IPS-11a (cell line): ENCODE results near the gene CD6.

ENCODE experiments used
- H3K4me3 ChIP-seq: one replicate; pipeline ENCODE4 v1.5.1; 2013; ENCODE audit warnings: low read depth, low read length, control low read depth

Gene CD6

DNA sequence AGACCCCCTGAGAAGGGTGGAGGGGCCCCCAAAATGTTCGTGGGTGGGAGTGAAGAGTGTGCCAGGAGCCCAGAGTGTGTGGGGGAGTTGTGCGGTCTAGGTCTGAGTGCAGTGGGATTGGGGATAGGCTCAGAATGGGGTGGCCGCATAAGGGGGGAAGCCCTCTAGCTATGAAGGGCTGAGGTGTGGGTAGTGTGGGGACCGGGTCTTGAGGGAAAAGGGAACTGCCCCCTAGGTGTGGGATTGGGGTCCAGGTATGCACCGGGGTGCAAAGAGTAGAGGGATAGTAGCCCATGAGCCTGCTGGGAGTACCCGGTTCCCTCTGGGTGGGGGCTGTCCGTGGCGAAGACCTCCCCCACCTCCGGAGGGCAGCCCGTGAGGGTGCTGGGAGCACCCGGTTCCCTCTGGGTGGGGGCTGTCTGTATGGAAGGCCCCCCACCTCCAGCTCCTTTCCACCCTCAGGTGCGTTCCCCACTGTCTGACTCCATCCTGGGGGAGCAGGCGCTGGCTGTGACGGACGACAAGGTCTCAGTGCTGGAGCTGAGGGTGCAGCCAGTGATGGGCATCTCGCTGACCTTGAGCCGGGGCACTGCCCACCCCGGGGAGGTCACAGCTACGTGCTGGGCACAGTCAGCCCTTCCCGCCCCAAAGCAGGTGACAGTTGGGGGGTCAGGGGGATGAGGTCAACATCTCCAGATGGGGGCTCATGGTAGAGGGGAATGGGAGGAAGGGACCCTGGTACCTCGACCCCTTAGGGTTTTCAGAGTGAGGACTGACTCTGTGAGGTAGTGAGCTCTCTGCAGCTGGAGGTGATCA lies 36.5 kb upstream of the CD6 start:
- H3K4me3 ChIP-seq: no peak overlapping the region

DNA sequence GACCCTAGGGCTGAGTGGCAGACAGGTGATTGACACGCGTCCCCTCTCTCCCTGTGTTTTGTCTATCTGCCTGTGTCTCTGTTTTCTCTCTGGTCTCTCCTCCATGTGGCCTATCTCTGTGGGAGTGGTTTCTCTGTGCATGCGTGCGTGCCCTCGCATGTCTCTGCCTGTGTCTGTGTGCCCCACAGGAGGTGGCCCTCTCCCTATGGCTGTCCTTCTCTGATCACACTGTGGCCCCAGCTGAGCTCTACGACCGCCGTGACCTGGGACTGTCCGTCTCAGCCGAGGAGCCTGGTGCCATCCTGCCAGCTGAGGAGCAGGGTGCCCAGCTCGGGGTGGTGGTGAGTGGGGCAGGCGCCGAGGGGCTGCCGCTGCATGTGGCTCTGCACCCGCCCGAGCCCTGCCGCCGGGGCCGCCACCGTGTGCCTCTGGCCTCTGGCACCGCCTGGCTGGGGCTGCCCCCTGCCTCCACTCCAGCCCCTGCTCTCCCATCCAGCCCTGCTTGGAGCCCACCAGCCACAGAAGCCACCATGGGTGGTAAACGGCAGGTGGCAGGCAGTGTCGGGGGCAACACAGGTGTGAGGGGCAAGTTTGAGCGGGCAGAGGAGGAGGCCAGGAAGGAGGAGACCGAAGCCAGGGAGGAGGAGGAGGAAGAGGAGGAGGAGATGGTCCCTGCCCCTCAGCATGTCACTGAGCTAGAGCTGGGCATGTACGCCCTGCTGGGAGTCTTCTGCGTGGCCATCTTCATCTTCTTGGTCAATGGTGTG lies 35.6 kb upstream of the CD6 start:
- H3K4me3 ChIP-seq: no peak overlapping the region

DNA sequence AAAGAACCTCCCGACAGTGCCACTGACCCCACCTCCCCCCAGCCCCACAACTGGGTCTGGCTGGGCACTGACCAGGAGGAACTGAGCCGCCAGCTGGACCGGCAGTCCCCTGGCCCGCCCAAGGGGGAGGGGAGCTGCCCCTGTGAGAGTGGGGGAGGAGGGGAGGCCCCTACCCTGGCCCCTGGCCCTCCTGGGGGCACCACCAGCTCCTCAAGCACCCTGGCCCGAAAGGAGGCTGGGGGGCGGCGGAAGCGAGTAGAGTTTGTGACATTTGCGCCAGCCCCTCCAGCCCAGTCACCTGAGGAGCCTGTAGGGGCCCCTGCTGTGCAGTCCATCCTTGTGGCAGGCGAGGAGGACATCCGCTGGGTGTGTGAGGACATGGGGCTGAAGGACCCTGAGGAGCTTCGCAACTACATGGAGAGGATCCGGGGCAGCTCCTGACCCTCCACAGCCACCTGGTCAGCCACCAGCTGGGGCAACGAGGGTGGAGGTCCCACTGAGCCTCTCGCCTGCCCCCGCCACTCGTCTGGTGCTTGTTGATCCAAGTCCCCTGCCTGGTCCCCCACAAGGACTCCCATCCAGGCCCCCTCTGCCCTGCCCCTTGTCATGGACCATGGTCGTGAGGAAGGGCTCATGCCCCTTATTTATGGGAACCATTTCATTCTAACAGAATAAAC lies 34.9 kb upstream of the CD6 start:
- H3K4me3 ChIP-seq: no peak overlapping the region

DNA sequence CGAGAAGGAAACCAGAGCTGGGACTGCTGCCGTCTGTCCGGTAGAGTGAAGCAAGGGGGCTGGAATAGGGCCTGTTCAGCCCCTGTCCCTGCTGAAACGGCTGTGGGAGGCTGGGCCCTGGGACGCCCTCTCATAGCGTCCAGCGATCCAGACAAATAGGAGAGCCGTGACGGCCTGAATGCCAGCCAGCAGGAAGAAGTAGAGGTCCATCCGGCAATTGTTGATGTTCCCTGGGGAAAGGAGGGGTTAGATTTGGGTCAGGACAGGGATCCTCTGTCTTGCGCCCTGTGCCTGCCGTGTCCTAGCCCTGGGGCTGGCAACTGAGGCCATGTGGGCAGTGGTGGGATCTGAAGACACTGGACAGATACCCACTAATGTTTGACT lies 34.3 kb upstream of the CD6 start:
- H3K4me3 ChIP-seq: no peak overlapping the region

DNA sequence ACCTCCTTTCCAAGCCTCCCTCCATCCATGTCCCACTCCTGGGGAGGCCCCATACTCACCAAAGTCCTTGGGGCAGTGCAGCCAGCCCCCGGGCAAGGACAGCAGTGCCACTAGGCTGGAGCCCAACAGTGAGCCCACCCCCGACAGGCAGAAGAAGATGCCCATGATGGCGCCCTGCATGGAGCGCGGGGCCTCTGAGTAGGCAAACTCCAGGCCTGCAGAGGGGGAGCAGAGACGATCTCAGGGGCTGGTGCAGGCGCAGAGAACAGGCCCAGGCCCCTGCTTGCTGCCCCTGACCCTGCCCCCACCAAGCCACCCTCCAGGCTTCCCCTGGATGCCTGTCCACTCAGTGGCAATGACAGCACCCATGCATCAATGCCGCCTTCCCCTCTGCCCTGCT lies 33.7 kb upstream of the CD6 start:
- H3K4me3 ChIP-seq: no peak overlapping the region

DNA sequence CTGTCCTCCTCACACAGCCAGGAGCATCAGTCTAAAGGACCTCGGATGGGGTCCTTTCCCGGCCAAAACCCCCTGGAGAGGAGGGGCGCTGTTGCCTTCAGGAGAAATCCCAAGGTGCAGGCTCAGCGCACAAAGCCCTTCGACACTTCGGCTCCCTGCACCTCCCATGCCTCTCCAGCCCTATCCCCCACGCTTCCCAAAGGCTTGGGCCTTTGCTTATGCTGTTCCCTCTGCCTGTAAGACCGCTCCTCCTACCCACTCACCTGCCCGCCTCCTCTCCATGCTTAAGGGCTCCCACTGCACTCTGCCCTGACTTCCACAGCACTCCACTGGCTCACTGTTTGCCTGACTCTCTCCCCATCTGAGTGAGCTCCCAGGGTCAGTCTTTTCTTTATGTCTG lies 33.0 kb upstream of the CD6 start:
- H3K4me3 ChIP-seq: no peak overlapping the region

DNA sequence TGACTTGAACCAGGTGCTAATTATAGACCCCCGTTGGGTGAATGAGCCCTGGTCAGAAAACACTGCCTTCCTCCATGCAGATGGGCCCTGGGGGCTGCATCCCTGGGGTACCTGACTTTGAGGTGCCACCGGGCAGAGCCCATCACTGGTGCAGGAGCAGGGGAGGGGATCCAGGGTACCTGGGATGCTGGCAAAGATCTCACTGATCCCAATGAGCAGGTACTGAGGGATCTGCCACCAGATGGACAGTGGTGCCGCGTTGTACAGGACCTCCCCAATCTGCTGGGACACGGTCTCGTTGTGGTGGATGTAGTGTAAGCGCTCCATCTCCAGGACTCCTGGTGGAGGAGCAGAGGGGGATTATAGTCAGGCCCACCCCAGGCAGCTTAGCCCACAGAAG lies 32.2 kb upstream of the CD6 start:
- H3K4me3 ChIP-seq: no peak overlapping the region

DNA sequence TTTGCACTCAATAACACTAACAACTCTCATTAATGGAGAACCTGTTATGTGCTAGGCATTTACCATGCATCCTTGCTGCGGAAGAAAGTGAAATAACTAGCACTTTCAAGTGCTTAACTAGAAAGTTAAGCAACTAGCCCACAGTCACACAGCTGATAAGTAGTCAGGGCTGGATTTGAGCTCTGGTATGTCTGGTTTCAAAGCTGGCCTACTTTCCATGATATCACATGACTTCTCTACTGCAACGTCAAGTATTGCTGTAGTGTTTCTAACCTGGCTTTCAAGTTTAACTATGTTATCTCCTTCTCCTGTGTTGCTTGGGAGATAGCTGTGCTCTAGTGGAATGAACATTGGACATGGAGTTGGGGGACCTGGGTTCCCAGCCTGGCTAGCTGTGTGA lies 31.6 kb upstream of the CD6 start:
- no peak overlapping the region for H3K4me3 ChIP-seq

DNA sequence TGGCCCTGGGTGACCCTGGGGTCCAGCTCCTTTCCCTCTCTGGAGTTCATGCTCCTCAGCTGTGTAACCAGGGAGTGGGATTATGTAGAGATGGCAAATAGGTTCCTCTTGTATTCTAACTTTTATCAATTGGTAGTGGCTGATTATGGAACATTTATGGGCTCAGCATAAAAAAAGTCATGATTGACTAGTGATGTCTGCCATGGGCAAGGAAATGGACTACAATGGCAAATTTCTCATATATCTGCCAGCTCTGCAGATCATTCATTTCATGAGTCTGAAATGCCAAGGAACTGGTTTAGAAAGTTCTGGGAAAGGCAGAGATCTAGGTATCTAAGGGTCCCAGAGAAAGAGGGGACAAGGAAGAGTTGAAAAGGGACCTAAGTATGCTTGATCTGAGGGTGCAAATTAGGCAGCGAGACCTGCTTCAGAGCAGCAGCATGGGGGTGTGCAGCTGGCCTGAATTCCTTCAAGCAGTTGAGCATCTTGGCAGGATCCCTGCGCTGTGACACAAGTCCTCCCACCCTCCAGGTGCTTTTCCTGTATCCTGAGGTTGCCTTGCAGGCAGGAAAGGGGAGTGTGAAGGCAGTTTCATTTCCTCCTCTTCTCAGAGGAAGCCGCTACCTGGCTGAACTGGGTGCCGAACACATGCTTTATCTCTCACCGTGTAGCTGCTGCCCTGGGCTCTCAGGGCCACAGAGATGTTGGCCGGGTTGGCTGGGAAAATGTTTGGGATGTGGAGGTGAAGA lies 29.9 kb upstream of the CD6 start:
- no peak overlapping the region for H3K4me3 ChIP-seq

DNA sequence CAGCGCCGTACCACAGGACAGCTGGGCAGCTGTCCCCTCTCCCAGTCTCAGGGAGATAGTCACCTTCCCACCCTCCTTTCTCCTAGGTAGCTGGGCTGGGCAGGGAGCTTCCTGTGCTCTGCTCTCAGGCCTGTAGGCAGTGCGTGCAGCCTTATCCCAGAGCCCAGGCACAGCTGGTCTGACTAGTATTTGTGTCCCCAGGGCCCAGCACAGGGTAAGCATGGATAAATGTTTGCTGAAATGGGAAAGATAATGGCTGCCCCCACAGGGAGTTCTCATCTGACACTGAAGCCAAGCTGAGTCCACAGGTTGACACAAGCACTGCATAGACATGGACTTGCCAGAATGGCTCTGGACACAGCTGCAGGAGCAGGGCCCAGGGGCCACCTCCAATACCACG lies 29.3 kb upstream of the CD6 start:
- no peak overlapping the region for H3K4me3 ChIP-seq

DNA sequence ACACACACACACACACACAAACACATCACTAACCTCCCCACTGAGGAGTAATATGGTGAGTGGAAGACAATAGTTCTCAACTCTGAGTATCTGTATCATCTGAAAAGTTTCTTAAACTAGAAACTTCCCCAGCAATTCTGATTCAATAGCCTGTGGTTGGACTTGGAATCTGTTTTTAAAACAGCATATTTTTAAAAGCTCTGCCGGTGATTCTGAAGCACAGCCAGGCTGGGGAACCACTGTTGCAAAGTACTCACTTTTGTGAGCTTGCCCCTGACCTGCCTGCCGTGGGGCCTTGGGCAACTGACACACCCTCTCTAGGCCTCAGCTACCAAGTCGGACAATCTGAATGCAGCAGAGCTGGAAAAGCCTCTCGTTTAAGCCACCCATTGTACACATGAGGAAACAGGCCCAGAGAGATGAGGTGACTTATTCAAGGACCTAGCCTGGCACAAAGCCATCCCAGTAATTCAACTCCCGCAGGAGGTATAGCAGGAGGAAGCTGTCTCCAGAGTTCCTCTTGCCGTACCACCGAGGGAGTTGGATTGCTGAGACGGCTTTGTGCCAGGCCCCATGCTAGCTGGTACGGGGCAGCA lies 28.4 kb upstream of the CD6 start:
- H3K4me3 ChIP-seq: no peak overlapping the region

DNA sequence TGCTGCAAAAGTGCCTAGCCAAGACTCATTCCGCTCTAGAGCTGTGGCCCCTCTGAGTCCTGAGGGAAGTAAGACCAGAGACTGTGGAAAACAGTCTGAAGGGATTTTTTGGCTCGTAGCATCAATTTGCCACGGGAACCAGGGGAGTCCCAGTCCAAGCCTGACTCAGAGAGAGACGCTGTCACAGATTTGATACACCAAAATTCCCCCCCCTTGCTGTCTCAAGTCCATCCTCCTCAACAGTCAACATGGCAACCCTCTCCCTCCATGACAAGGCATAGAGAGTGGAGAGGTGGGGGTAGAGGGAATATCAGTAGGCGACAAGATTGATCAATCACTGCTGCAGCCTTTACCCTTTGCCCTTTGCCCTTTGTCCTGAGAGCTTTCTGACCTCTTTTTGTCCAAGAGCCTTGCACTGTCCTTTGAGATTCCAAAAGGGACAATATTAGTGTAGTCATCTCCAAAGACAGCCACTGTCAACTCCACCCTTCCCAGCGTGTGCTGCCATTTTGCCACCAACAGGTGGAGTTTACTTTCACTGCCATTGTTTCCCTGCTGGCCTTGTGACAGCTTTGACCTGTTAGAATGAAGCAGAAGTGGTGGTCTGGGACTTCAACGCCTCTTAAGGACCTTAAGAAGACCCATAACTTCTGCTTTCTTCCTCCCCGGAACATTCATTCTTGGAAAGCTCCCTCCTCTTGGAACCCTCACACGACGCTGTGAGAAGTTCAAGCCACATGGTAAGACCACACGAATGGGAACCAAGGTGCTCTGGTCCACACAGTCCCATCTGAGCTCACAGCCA lies 26.8 kb upstream of the CD6 start:
- H3K4me3 ChIP-seq: no peak overlapping the region

DNA sequence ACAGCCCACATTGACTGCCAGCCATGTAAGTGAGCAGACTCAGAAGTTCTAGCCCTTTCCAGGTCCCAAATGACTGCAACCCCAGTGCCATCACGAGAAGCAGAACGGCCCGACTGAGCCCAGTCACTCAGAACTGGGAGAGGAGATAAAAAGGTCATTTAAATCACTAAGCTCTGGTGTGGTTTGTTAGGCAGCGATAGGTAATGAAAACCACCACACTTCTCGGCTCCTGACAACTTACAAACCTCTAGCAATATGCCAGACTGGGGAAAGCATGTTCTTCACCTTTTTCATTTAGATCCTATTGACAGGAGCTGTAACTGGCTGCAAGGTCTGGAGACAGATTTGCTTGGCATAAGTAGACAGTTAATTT lies 26.2 kb upstream of the CD6 start:
- H3K4me3 ChIP-seq: no peak overlapping the region

DNA sequence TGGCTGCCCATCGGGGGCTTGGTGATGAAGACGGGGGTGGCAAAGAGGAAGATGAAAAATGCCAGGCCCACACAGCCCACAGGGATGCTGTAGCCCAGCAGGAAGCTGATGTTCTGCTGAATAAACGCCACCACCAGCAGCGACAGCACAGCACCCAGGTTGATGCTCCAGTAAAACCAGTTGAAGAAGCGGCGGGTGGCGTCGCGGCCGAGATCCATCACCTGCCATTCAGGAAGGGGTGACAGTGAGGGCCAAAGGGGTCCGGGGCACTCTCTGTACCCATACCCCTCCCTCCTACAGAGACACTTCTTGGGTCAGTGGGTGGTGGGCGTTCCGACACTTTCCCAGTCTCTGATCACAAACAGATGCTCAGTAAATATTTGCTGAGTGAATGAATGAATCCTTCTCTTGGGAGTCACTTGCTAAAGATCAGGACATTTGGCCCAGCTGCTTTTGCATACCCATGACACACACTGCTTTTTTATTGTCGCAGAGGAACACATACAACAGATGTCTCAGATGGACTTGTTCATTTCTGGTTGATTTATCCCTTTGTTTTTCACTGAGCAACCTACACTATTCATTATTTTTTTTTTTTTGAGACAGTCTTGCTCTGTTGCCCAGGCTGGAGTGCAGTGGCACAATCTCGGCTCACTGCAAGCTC lies 24.7 kb upstream of the CD6 start:
- H3K4me3 ChIP-seq: no peak overlapping the region

DNA sequence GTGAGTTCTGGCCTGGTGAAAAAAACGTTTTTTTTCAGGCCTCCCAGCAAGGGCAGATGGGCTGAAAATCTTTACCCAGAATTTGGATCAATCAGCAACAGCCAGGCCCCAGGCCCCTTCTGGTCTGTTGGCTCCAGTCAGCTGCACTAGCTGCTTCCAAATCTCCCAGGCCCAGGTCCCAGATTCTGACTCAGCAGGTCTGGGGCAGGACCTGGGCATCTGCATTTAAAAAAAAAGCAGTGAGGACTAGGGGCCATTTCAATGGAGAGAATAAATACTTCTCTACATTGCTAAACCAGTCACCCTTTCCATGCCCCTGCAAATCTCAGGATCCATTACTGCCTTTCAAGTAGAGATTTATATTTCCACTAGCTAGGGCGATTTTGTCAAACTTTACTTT lies 23.8 kb upstream of the CD6 start:
- no peak overlapping the region for H3K4me3 ChIP-seq

DNA sequence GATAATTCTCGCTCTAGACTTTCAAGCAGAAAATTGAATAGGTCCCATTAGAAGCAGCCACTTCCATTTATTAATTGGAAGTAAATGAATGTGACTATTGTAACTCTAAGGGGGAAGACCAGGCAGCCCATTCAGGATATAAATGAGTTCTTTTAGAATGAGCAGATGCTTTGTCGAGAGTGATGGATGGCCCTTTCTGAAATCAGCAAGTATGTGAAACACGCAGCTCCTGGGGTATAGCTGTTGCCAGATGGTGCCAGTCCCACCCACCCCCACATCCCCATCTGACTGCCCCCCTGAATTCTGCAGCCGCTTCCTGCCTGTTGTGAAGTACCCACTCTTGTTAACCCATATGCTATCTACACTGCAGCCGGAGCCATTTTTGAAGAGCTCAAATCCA lies 23.2 kb upstream of the CD6 start:
- H3K4me3 ChIP-seq: no peak overlapping the region

DNA sequence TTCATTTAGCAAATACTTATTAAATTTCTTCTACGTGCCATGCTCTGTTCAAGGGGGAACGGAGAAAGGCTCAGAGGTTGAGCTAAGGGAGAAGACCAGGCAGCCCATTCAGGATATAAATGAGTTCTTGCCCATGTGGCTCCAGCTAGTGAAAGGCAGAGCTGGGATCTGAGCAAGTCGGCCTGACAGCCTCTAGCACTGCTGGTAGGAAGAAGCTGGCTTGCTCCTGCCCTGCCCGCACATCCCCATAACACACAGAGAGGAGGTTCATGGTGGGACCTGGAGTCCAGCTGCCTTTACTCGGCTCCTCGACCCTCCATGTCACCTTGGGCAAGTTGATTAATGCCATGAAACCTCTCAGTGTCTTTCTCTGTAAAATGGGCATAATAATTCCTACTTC lies 21.5 kb upstream of the CD6 start:
- H3K4me3 ChIP-seq: no peak overlapping the region

DNA sequence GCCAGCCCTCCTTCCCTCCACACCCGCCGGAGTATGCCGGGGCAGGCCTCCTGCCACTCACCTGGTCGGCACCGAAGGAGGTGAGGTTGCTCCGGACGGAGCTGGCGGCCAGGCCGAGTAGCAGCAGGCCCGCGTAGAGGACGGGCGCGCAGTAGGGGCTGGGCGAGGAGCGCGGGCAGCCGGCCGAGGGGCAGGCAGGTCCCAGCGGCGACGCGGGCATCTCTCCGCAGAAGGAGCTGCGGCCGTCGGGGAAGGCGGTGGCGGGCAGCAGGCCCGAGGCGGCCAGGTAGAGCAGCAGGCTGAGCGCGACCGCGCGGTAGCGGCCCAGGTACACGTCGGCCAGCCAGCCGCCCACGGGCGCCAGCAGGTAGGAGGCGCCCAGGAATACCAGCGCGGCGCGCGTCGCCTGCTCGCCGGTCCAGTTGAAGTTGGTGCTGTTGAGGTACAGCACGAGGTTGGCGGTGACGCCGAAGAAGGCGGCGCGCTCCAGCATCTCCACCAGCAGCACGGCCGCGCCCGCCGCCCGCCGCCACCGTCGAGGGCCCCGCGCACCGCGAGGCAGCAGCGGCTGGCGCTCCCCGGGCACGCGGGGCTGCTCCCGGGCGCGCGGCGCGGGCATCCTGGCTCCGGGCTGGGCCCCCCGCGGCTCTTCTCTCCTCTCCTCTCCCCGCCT lies 20.4 kb upstream of the CD6 start:
- H3K4me3 ChIP-seq: peak overlapping the region; percentile 31

DNA sequence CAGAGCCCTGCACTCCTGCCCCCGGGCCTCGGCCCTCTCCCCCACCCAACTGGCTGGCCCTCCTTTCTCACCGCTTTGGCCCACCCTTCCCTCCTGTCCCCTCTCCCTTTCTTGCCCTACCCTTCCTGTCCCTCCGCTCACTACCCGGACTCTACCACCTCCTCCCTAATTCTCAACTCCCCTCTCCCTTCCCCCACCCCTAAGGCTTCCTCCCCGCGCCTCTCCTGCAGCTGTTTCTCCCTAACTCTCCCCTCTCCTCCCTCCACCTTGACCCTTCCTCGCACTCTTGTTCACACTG lies 19.9 kb upstream of the CD6 start:
- peak overlapping the region; percentile 31 for H3K4me3 ChIP-seq
